ENCODE data around the gene SGSM1.

DNA sequence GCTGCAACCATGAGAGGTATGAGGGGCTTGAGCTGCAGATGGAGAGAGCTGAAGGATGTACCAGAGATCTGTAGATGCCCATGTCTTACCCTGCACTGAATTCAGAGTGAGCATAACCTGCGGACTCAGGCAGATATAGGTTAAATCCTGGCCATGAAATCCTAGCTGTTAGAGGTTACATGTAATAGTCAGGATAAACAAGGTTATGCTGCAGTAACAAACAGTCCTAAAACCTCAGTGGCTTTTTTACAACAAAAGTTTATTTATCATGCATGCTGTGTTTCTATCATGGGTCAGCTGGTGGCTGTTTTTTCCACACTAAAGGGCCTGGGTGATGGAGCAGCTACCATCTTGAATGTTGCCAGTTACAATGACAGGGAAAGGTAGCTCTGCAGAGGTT, 70.7 kb downstream of the SGSM1 start:
- TF ChIP-seq CTCF (IDR thresholded peaks at IDR 0.05) (no peak), POLR2A (IDR thresholded peaks at IDR 0.05) (no peak)
